ENCODE results near the gene RASAL1. TPM values are rescaled to one million over a fixed set of nuclear protein-coding genes. Genes with fewer than 3 reads are reported as not detected.

The RASAL1 gene
- total RNA-seq = 16.3 and 36.5 TPM in 2 replicates

GRCh38 chr12:113135178-113136127 lies at the start of gene RASAL1:
RASAL1 (minus strand) TSS chr12:113135761; CDS start chr12:113135462, 299 bp downstream.
- DNase-seq (ENCODE audit: low read depth) = peak; percentile 60

GRCh38 chr12:113184900-113185179 lies 49.3 kb upstream of the RASAL1 start:
- DNase-seq (ENCODE audit: low read depth) = peak; percentile 73

GRCh38 chr12:113184098-113184899 lies 48.7 kb upstream of the RASAL1 start:
- DNase-seq (ENCODE audit: low read depth) = peak; percentile 67

- no peak for DNase-seq (ENCODE audit: low read depth)
Observed at GRCh38 chr12:113183030-113183589, 47.5 kb upstream of the RASAL1 start.

GRCh38 chr12:113181975-113182374 lies 46.4 kb upstream of the RASAL1 start:
- DNase-seq (ENCODE audit: low read depth) = no peak

- DNase-seq (ENCODE audit: low read depth) = no peak
Observed at GRCh38 chr12:113180333-113180732, 44.8 kb upstream of the RASAL1 start.

GRCh38 chr12:113179023-113179422 lies 43.5 kb upstream of the RASAL1 start:
- no peak for DNase-seq (ENCODE audit: low read depth)

- peak; percentile 35 for DNase-seq (ENCODE audit: low read depth)
Observed at GRCh38 chr12:113174461-113175384, 39.2 kb upstream of the RASAL1 start.

GRCh38 chr12:113173081-113173698 lies 37.6 kb upstream of the RASAL1 start:
- DNase-seq (ENCODE audit: low read depth) = no peak

- no peak for DNase-seq (ENCODE audit: low read depth)
Observed at GRCh38 chr12:113172185-113172584, 36.6 kb upstream of the RASAL1 start.

GRCh38 chr12:113171543-113171942 lies 36.0 kb upstream of the RASAL1 start:
- no peak for DNase-seq (ENCODE audit: low read depth)

GRCh38 chr12:113170926-113171325 lies 35.4 kb upstream of the RASAL1 start:
- no peak for DNase-seq (ENCODE audit: low read depth)

- no peak for DNase-seq (ENCODE audit: low read depth)
Observed at GRCh38 chr12:113170457-113170856, 34.9 kb upstream of the RASAL1 start.

GRCh38 chr12:113169697-113170096 lies 34.1 kb upstream of the RASAL1 start:
- no peak for DNase-seq (ENCODE audit: low read depth)

- no peak for DNase-seq (ENCODE audit: low read depth)
Observed at GRCh38 chr12:113167868-113168267, 32.3 kb upstream of the RASAL1 start.

- no peak for DNase-seq (ENCODE audit: low read depth)
Observed at GRCh38 chr12:113165521-113166450, 30.2 kb upstream of the RASAL1 start.

GRCh38 chr12:113164014-113164413 lies 28.5 kb upstream of the RASAL1 start:
- no peak for DNase-seq (ENCODE audit: low read depth)

GRCh38 chr12:113163030-113163360 lies 27.4 kb upstream of the RASAL1 start:
- no peak for DNase-seq (ENCODE audit: low read depth)

- peak; percentile 27 for DNase-seq (ENCODE audit: low read depth)
Observed at GRCh38 chr12:113162102-113163029, 26.8 kb upstream of the RASAL1 start.

Data from renal cortical epithelial cell (primary cell).